ENCODE data around the gene LCE3E. TPM values are rescaled to one million over a fixed set of nuclear protein-coding genes. Genes with fewer than 3 reads are reported as not detected.

The LCE3E gene
- total and polyA plus RNA-seq, 2 of the 4 experiments (the other 2 are of a cell fraction) = not detected

DNA sequence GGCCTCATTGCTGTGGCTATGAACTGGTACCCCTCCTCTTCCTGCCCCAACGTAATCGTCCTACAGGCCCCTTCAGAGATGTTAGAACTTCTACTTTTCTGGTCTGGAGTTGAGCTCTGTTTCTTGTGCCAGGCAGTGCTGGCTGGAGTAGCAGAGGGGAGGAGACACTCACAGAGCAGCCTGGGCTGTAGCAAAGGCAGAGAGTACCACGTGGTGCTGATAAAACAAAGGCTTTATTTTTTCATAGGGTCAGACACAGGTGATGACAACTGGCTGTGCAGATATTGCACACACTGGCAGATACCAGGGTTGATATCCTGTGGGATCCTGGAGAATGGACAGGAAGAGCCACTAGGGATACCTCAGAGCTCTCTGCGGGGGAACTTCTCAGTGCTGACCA lies 29.1 kb downstream of the LCE3E start:
- Histone ChIP-seq H4K91ac (ENCODE audit: insufficient read depth, low read depth, low read length) (no peak overlapping the region), H2BK5ac (ENCODE audit: low read depth, low read length, poor library complexity, severe bottlenecking) (no peak overlapping the region), H3K27ac (ENCODE audit: insufficient read depth, low read length) (no peak overlapping the region), H3K9me1 (ENCODE audit: insufficient read depth, low read length) (no peaks in the 10 kb centered on the region), H3K18ac (ENCODE audit: low read depth, low read length) (no peak overlapping the region), H4K20me1 (ENCODE audit: insufficient read depth, low read length) (no peaks in the 10 kb centered on the region), H3K14ac (replicated peaks; ENCODE audit: low read depth, low read length) (no peak overlapping the region), H2AK9ac (replicated peaks; ENCODE audit: low read depth, low read length, poor library complexity) (no peak overlapping the region), H3K27me3 (ENCODE audit: control insufficient read depth, insufficient read depth, low read length) (no peaks in the 10 kb centered on the region), H3K79me1 (ENCODE audit: low read depth in 1 of 2, low read length in 2 of 2) (no peaks in the 10 kb centered on the region), H3K56ac (ENCODE audit: extremely low read depth, insufficient read depth, low read length) (no peak overlapping the region), H3K9me3 (ENCODE audit: control insufficient read depth, insufficient read depth, low read length) (peaks cover 2% of the 10 kb centered on the region; the same call in 1 of the 2 replicates), H3K4ac (ENCODE audit: low read depth, low read length) (no peak overlapping the region), H2AFZ (replicated peaks; ENCODE audit: low read length, poor library complexity) (no peak overlapping the region), H3K36me3 (ENCODE audit: control insufficient read depth, insufficient read depth, low read length) (no peaks in the 10 kb centered on the region), H2BK120ac (ENCODE audit: low read depth, low read length) (no peak overlapping the region), H3K9ac (ENCODE audit: low read depth, low read length) (no peak overlapping the region), H4K5ac (ENCODE audit: low read depth, low read length) (no peak overlapping the region), H2BK20ac (ENCODE audit: low read depth, low read length) (no peak overlapping the region), H3K4me2 (ENCODE audit: low read depth, low read length) (no peak overlapping the region), H3K4me1 (ENCODE audit: control insufficient read depth, insufficient read depth, low read length) (no peaks in the 10 kb centered on the region), H3K23ac (ENCODE audit: low read depth, low read length) (no peak overlapping the region), H2BK15ac (ENCODE audit: low read depth, low read length) (no peak overlapping the region), H3K4me3 (ENCODE audit: insufficient read depth, low read depth, low read length) (no peak overlapping the region), H4K8ac (ENCODE audit: low read depth in 2 of 2, low read length in 2 of 2) (no peak overlapping the region), H2AK5ac (ENCODE audit: low read depth, low read length) (no peak overlapping the region)
- WGBS, 2 experiments (ENCODE audit: extremely low coverage in 2 of 2, insufficient read length in 1 of 2) = no CpG with 5 or more reads among the region's 4 CpGs
- intact Hi-C loops (cut with micrococcal nuclease) = no loop called here
- in situ Hi-C loops (cut with MboI; ENCODE audit: low sequenced_read_pairs) = no loop called here
- TF ChIP-seq SMC3 (IDR thresholded peaks at IDR 0.05; ENCODE audit: low read depth, low read length) (no peak), NFE2L2 (IDR thresholded peaks at IDR 0.05; ENCODE audit: low read depth, low read length) (no peak), CEBPB (IDR thresholded peaks at IDR 0.05; ENCODE audit: low read depth, low read length) (no peak), RAD21 (IDR thresholded peaks at IDR 0.05; ENCODE audit: low read length) (no peak), POLR2A (IDR thresholded peaks at IDR 0.05; ENCODE audit: low read depth, low read length) (no peak), RFX5 (IDR thresholded peaks at IDR 0.05; ENCODE audit: low read depth, low read length) (no peak), RCOR1 (IDR thresholded peaks at IDR 0.05; ENCODE audit: insufficient replicate concordance, low read length) (no peak), BHLHE40 (IDR thresholded peaks at IDR 0.05; ENCODE audit: low read depth, low read length) (no peak)
- TF ChIP-seq, protein P1, sequence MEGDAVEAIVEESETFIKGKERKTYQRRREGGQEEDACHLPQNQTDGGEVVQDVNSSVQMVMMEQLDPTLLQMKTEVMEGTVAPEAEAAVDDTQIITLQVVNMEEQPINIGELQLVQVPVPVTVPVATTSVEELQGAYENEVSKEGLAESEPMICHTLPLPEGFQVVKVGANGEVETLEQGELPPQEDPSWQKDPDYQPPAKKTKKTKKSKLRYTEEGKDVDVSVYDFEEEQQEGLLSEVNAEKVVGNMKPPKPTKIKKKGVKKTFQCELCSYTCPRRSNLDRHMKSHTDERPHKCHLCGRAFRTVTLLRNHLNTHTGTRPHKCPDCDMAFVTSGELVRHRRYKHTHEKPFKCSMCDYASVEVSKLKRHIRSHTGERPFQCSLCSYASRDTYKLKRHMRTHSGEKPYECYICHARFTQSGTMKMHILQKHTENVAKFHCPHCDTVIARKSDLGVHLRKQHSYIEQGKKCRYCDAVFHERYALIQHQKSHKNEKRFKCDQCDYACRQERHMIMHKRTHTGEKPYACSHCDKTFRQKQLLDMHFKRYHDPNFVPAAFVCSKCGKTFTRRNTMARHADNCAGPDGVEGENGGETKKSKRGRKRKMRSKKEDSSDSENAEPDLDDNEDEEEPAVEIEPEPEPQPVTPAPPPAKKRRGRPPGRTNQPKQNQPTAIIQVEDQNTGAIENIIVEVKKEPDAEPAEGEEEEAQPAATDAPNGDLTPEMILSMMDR (conservative IDR thresholded peaks at IDR 0.05; ENCODE audit: low read depth, low read length) = no peak
- TF ChIP-seq, protein P2, sequence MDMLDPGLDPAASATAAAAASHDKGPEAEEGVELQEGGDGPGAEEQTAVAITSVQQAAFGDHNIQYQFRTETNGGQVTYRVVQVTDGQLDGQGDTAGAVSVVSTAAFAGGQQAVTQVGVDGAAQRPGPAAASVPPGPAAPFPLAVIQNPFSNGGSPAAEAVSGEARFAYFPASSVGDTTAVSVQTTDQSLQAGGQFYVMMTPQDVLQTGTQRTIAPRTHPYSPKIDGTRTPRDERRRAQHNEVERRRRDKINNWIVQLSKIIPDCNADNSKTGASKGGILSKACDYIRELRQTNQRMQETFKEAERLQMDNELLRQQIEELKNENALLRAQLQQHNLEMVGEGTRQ (IDR thresholded peaks at IDR 0.05; ENCODE audit: low read depth, low read length) = no peak
- CTCF ChIA-PET = no interaction called here
- BruUV-seq (replicated peaks) = no TSS peak
- dilution Hi-C loops (cut with HindIII; ENCODE audit: low sequenced_read_pairs, unreplicated experiment) = no loop called here
- no peak for ATAC-seq (ENCODE audit: low read depth)
- POLR2A ChIA-PET (ENCODE audit: unreplicated experiment) = no interaction called here
- DNase-seq = no peak

Measured in IMR-90 (cell line).